Peyer's patch (tissue), 4 donors: ENCODE measurements around the gene ARID1B.

Experiments
- POLR2A ChIP-seq, 2 donors: fragments of 450-650 bp; IDR thresholded peaks; one replicate each; pipeline ENCODE4 v1.5.1; 2017; ENCODE audit warnings: antibody characterized with exemption in 2 of 2, mild to moderate bottlenecking in 2 of 2, moderate library complexity in 2 of 2
- TF ChIP-seq, protein P1 (sequence below), 6 experiments: fragments of 450-650 bp in 4 of 6; fragments of 200-600 bp in 2 of 6; sonication (generic) in 1 of 6; IDR thresholded peaks; one replicate each; pipeline ENCODE4 v1.5.1; 2017 to 2019; ENCODE audit warnings: antibody characterized with exemption in 6 of 6, mild to moderate bottlenecking in 3 of 6, moderate library complexity in 1 of 6

DNA sequence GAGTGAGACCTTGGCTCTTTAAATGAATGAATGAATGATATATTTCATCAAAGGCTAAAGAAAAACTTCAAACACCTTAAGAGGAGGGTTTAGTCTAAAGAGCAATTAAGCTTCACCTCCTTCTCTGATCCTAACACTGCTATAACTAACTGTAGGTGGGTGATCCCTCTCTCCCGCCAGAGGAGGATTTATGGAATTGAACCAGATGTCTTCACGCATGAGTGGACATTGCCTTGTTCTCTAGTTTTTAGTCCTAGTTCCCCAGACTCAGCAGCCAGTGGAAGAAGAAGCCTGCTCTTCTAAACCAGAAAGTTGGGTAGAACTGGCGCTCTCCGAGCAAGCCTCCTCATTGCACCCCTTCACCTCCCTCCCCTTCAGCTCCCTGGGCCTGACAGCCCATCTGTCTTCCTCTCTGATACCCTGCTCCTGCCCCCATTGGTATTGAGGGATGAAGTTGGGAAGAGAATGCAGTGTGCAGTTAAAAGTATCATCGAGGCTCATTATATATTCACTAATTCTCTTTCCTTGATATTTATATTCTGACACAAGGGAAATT lies 142.7 kb downstream of the ARID1B start:
- no peak for TF ChIP-seq POLR2A (IDR thresholded peaks at IDR 0.05)
- TF ChIP-seq, protein P1, sequence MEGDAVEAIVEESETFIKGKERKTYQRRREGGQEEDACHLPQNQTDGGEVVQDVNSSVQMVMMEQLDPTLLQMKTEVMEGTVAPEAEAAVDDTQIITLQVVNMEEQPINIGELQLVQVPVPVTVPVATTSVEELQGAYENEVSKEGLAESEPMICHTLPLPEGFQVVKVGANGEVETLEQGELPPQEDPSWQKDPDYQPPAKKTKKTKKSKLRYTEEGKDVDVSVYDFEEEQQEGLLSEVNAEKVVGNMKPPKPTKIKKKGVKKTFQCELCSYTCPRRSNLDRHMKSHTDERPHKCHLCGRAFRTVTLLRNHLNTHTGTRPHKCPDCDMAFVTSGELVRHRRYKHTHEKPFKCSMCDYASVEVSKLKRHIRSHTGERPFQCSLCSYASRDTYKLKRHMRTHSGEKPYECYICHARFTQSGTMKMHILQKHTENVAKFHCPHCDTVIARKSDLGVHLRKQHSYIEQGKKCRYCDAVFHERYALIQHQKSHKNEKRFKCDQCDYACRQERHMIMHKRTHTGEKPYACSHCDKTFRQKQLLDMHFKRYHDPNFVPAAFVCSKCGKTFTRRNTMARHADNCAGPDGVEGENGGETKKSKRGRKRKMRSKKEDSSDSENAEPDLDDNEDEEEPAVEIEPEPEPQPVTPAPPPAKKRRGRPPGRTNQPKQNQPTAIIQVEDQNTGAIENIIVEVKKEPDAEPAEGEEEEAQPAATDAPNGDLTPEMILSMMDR (IDR thresholded peaks at IDR 0.05): no peak
